Tibial nerve (tissue), 4 donors: ENCODE results near the gene SUGCT.

ENCODE experiments used
- EP300 ChIP-seq, 2 donors: sonication (generic); formaldehyde crosslinking; IDR thresholded peaks; one replicate each; pipeline ENCODE4 v1.6.1; 2017; ENCODE audit warnings: antibody characterized with exemption in 2 of 2, mild to moderate bottlenecking in 1 of 2
- POLR2A ChIP-seq, 2 donors: fragments of 450-650 bp; IDR thresholded peaks; one replicate each; pipeline ENCODE4 v1.6.1; 2017; ENCODE audit warnings: antibody characterized with exemption in 2 of 2, mild to moderate bottlenecking in 2 of 2, moderate library complexity in 2 of 2
- TF ChIP-seq, protein P1 (sequence below), 5 experiments: fragments of 200-600 bp in 3 of 5; fragments of 450-650 bp in 2 of 5; sonication (generic) in 3 of 5; IDR thresholded peaks; one replicate each; pipeline ENCODE4 v1.5.1; 2016 to 2019; ENCODE audit warnings: antibody characterized with exemption in 5 of 5, mild to moderate bottlenecking in 3 of 5, moderate library complexity in 2 of 5

DNA sequence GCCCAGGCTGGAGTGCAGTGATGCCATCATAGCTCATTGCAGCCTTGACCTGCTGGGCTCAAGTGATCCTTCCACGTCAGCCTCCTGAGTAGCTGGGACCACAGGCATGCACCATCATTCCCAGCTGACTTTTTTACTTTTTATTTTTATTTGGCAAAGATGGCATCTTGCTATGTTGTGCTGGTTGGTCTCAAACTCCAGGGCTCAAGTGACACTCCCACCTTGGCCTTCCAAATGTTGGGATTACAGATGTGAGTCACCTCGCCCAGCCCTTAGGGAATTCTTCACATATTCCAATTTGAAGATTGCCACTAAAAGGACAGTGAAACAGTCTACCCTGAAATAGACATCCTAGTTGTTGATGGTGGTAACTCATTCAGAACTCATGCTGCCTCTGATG, 27.7 kb downstream of the SUGCT start:
- TF ChIP-seq POLR2A (IDR thresholded peaks at IDR 0.05) (no peak), EP300 (IDR thresholded peaks at IDR 0.05) (no peak)
- TF ChIP-seq, protein P1, sequence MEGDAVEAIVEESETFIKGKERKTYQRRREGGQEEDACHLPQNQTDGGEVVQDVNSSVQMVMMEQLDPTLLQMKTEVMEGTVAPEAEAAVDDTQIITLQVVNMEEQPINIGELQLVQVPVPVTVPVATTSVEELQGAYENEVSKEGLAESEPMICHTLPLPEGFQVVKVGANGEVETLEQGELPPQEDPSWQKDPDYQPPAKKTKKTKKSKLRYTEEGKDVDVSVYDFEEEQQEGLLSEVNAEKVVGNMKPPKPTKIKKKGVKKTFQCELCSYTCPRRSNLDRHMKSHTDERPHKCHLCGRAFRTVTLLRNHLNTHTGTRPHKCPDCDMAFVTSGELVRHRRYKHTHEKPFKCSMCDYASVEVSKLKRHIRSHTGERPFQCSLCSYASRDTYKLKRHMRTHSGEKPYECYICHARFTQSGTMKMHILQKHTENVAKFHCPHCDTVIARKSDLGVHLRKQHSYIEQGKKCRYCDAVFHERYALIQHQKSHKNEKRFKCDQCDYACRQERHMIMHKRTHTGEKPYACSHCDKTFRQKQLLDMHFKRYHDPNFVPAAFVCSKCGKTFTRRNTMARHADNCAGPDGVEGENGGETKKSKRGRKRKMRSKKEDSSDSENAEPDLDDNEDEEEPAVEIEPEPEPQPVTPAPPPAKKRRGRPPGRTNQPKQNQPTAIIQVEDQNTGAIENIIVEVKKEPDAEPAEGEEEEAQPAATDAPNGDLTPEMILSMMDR (IDR thresholded peaks at IDR 0.05): no peak
